ENCODE measurements around the gene APPL2.
A peak's percentile ranks its signal among the peaks of the same experiment; 100 is the strongest.

APPL2 gene

DNA sequence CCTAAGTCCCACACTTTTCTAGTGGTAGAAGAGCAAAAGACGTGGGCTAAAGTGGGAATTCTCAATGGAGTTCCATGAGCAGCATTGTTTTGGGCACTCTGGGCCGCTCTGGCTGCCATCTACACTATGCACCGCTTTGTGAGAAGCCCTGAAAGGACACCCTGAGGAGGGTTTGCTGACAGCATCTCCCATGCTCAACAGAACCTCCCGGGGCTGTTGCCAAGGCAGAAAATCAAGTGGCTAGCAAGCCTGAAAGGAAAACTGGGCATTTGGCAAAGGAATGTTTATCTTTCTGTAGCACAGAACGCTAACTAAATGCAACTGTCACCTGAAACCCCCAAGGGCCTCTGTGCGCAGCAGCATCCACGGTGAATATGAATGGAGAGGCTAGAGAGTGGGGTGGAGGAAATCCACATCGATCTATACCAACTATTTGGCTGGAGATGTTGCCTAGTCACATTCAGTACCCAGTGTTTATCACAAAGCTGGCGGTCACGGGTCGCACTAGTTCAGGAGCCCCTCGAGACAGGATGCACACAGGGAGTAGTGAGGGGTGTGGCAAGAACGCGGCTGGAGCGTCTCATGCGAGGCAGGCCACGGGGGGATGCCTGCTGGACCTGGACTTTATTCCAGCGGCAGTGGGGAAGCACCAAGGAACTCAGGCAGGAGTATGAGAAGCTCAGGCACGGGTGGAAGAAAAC lies 14.2 kb downstream of the APPL2 start:
- no peak for DNase-seq

- no peak for DNase-seq
Measured at GRCh38 chr12:105220929-105221290, 15.1 kb downstream of the APPL2 start.

DNA sequence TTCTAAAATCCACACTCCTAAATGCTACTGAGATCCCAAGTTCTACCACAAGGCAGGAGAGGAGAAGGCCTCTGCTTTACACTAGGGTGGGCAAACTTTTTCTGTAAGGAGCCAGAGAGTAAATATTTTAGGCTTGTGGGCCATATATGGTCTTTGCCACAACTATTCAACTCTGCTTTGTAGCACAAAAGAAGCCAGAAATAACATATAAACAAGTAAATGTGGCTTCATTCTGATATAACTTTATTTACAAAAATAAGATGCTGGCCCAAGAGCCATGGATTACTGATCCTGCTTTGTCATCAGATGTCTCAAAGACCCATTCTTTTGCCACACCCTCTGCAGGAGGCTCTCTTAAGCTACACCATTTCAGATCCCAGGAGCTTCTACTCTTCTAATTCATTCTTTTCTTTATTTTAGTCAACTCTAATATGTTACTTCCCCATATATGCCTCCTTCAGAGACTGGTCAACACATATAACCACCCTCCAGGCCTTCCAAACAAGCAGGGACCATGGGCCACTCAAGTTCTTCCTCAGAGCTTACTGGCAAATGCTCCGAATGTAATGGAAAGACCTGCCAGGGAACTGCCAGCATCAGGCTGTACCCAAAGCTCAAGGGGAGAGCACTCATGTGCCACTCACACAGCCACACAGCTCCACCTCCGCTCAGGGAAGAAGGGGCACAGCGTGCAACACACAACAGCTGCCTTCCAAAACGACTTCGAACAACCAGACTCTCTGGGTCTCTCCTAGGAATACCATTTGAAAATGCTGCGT lies 15.6 kb downstream of the APPL2 start:
- DNase-seq = no peak

DNA sequence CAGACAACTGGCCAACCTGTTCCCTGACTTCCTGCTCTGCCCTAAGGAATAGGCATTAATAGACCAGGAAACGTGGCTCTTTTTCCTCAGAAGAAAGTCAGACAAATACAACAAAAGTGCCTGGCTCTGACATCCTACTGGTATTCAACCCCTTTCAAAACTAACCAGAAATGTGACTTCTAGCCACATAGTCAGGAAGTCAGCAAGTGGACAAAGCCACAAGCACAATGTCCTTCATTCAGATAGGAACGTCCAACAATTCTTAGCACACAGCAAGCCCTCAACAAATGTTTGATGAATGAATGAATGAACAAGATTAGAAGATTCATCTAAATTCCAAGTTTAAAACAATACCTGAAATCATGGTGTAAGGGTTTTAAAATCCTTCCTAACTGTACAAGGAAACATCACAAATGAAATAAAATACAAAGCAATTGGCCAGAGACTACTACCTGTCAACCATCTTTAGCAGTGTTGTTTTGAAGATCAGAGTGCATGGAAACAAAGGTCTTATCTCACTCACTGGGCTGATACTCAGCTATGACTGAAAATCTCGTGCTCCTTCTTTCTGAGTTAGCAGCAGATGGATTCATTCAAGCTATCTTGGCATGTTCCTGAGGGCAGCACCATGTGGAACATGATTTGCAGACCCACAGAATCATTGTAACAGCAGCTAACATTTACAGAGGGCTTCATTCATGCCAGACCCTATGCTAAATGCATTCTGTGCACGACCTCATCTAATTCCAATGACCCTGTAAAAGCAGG lies 16.5 kb downstream of the APPL2 start:
- peak; percentile 14 for DNase-seq

GRCh38 chr12:105218434-105218833 lies 17.5 kb downstream of the APPL2 start:
- DNase-seq = no peak

GRCh38 chr12:105214670-105215375 lies 21.2 kb downstream of the APPL2 start:
- DNase-seq = no peak

- DNase-seq = no peak
Measured at GRCh38 chr12:105214148-105214547, 21.8 kb downstream of the APPL2 start.

DNA sequence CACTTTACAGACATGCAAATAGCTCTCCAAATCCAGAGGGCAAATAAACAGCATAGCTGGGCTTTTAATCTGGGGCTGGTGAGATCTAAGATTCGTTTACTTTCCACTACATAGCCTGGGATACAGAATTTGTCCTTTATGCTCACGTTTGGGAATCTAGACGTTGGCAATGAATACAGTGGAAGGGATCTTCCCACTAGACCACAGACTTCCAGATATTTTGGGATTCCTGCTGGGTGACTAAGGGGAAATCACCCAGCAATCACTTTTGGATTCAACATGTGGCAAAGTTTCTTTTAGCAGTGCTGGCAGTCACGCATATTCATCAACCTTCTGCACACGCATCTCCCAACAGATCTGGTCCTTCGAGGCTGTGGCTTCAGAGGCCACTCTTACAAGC lies 23.5 kb downstream of the APPL2 start:
- no peak for DNase-seq

DNA sequence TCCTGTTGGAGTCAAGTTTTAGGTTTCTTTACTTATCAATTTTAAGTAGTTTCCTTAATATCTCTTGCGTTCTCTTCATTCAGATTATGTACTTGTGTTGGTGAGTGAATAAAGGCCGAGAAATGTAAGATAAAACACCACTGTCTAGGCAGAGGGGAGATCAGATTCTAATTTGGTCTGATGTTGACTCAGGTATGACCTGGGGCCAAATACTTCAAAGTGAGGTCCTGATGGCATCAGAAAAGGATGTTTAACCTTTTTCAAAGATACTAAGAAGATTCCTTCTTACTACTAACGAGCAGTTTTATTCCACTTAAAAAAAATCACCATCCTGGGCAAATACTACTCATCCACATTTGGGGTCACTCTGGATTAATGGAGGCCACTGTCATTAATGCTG lies 26.9 kb downstream of the APPL2 start:
- DNase-seq = no peak

DNA sequence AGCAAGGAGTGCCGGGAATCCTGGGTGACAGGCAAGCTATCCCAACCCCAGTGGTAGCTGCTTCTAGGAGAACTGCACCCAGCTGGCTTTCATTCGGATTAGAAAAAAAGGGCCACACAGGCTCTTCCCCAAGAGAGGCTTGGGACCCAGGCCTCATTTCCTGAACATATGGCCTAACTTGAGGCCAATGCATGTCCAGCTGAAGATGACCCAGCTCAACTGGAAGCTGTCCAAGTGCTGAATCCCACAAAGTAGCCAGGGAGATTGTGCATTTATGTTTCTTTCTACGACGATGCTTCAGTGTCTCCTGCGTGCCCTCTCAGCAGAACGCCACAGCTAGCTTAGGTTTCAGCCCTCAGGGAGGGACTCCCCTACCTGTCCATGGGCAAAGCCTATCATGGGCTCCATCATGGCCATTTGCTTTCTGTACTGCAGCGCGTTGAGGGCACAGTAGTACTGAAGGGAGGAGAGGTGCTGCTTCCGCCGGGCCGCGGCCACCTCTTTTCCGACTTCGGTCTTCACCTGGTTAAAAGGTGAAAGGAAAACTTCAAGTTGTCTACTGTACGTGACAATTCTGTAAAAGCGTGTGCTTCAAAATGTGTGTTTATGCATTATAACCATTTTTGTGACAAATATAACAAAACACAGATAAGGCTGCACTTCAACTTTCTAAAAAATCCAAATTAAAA lies 29.1 kb downstream of the APPL2 start:
- no peak for DNase-seq

GRCh38 chr12:105205322-105206048 lies 30.5 kb downstream of the APPL2 start:
- no peak for DNase-seq

DNA sequence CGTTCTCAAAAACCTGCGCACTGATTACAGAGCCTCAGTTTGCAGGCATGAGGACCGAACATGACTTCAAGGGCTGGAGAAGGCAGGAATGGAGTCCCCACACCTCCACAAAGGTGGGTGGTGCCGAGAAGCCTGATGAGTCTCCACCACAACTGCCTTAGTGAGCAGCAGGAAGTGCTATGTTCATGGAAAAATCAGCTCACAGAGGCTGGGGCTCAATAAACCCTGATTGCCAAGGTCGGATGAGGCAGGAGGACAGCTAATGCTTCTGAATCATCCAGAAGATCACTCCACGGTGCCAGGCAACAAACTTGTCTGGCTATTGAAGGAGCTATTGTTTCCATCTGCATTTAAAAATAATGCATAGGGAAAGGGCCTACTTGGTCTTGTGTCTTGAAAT lies 31.1 kb downstream of the APPL2 start:
- no peak for DNase-seq

GRCh38 chr12:105204127-105204526 lies 31.8 kb downstream of the APPL2 start:
- DNase-seq = no peak

DNA sequence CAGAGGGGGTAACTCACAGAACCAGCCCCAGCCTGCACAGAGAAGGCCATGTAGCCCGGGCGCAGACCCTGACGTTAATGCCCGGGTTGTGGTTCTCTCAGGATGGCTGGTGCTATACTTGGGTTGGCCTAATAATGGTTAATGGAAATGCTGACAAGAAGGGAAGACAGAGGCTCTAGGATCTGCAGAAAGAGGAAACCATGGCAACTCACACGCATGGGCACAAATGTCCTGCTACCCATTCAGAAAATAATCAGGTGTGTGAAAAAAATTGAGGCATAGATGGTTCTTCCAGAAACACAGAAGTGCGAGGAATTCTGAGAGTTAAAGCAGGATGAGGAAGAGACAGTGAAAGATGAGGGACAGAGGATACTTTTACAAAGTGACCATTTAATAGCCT lies 33.8 kb downstream of the APPL2 start:
- DNase-seq = no peak

- DNase-seq = no peak
Measured at GRCh38 chr12:105201299-105201698, 34.7 kb downstream of the APPL2 start.

DNA sequence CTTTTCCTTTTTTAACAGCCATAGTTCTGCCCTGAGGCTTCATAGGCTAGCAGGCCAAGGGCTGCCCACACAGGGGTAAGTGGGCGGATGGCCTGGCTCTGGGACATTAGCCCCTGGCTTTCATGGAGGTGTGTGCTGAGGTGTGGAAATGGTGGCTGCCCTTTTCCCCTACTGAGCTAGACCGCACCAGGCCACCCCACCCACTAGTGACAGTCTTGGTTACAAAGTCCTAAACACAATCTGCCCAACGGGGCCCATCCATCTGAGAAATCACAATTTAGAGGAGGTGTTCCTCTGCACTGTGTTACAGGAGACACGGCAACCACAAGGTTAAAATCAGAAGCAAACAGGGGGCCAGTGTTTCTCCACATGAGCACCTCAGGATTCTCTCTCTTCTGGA lies 35.6 kb downstream of the APPL2 start:
- DNase-seq = no peak

DNA sequence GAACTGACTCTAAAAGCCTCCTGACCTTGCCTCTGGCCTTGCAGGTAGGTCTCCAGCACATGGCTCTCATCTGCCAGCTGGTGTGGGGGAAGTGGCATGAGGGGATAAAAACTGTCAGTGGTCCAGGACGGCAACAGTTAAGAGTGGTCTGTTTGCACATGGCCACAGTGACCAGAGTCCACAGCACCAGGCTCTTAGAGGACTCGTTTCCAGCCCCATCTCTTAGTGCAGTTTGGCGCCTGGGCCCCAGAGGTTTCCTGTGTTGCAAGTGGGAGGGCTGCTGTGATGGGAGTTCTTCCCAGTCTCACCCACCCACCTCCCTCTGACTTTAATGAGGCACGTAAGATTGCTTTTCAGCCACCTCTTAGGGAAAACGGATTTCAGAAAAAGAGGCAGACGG lies 37.0 kb downstream of the APPL2 start:
- DNase-seq = no peak

GRCh38 chr12:105196090-105196489 lies 39.9 kb downstream of the APPL2 start:
- DNase-seq = no peak

- no peak for DNase-seq
Measured at GRCh38 chr12:105194947-105195346, 41.0 kb downstream of the APPL2 start.

GRCh38 chr12:105192624-105193225 lies 43.2 kb downstream of the APPL2 start:
- no peak for DNase-seq

DNA sequence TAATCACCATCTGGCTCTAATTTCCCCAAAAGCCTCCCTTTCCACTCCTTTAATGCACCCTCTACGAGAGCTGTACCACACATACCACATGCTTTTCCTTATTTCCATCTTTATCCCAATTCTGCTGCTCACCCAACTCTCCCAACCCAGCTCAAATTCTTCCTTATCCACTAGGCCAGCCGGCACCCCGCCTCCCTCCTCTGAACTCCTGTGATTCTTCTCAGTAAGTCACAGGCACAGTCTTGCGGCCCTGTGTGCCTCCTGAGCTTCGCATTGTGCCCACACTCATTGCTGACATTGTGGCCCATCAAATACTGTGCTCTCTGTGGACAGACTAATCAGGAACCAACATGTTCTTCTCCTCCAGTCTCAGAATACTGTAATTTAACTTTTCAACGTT lies 45.4 kb downstream of the APPL2 start:
- DNase-seq = no peak

DNA sequence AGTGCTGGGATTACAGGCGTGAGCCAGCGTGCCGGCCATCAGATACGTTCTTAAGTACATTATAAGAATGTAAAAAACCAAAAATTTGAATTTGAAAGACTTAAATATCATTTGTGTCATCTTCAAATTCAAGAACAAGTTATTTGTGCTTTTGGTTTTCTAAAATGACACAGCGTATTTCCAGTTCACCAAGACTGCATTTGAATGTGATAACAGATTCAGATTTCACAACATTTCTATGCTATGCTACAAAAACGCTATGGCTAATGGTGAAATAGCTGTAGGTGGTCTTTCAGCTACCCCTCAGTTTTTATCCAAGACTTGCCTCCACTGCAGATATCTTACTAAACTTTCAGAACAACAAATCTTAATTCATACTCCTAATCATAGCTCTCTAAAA lies 46.7 kb downstream of the APPL2 start:
- no peak for DNase-seq
